Keratinocyte (primary cell): ENCODE measurements around the gene VIPR1.

ENCODE experiments used
- CTCF ChIP-seq, 3 experiments: IDR thresholded peaks in 1 of 3; conservative IDR thresholded peaks in 1 of 3; optimal IDR thresholded peaks in 1 of 3; 2 replicates in 2 of 3; 3 replicates in 1 of 3; pipeline versions ENCODE3 to v1.5.1; 2011; ENCODE audit warnings: low read length in 3 of 3, mild to moderate bottlenecking in 3 of 3, moderate library complexity in 2 of 3, control low read depth in 1 of 3, inconsistent platforms in 1 of 3; ENCODE audit not compliant: insufficient read depth in 2 of 3; ENCODE audit errors: extremely low read depth in 1 of 3
- EZH2 ChIP-seq: IDR thresholded peaks from one replicate; pipeline ENCODE4 v1.6.1; 2012; ENCODE audit warnings: inconsistent platforms, mild to moderate bottlenecking, low read length, moderate library complexity

- TF ChIP-seq CTCF (optimal IDR thresholded peaks at IDR 0.05 in 1 of 3, IDR thresholded peaks at IDR 0.05 in 1 of 3, conservative IDR thresholded peaks at IDR 0.05 in 1 of 3; ENCODE audit: extremely low read depth in 1 of 3, insufficient read depth in 2 of 3, low read length in 3 of 3) (no peak), EZH2 (no peak)
Observed at GRCh38 chr3:42505849-42506410, 3.5 kb downstream of the VIPR1 start.
